ENCODE data around the gene SEMA7A.

DNA sequence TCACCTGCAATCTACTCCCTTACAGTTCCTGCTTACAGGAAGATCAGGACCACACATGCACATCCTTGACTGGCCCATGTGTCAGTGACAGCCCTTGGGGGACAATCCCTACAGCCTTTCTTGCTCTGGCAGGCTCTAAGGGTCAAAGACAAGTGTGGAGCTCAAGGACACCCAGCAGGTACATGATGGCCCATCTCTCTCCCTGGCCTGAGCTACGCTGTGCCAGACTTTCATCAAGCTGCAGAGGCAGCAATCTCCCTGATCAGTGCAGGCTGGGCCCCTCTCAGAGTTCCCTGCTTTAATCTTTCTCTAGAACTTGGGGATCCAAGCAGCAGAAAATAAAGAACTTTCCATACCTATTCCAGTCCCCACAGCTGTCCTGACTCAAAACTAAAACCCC, 2.6 kb downstream of the SEMA7A start:
- TF ChIP-seq, protein P1, sequence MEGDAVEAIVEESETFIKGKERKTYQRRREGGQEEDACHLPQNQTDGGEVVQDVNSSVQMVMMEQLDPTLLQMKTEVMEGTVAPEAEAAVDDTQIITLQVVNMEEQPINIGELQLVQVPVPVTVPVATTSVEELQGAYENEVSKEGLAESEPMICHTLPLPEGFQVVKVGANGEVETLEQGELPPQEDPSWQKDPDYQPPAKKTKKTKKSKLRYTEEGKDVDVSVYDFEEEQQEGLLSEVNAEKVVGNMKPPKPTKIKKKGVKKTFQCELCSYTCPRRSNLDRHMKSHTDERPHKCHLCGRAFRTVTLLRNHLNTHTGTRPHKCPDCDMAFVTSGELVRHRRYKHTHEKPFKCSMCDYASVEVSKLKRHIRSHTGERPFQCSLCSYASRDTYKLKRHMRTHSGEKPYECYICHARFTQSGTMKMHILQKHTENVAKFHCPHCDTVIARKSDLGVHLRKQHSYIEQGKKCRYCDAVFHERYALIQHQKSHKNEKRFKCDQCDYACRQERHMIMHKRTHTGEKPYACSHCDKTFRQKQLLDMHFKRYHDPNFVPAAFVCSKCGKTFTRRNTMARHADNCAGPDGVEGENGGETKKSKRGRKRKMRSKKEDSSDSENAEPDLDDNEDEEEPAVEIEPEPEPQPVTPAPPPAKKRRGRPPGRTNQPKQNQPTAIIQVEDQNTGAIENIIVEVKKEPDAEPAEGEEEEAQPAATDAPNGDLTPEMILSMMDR (IDR thresholded peaks at IDR 0.05) = no peak
- no peak for TF ChIP-seq POLR2A (IDR thresholded peaks at IDR 0.05)
- TF ChIP-seq EP300 (IDR thresholded peaks at IDR 0.05) = no peak
